SKM-1 (cell line): Measurements from ENCODE around the gene CTBP2.

Source experiments
- DNase-seq: peaks from one replicate; lab custom pipeline; 2025; ENCODE audit not compliant: unreplicated experiment; lab: John Stamatoyannopoulos, UW

CTBP2 gene

GRCh38 chr10:125144693-125145623 is 15.4 kb downstream of the CTBP2 start:
- no peak for DNase-seq

- DNase-seq: no peak
Observed at GRCh38 chr10:125144206-125144605, 16.2 kb downstream of the CTBP2 start.

- no peak for DNase-seq
Observed at GRCh38 chr10:125142946-125143345, 17.4 kb downstream of the CTBP2 start.

- no peak for DNase-seq
Observed at GRCh38 chr10:125141860-125142484, 18.4 kb downstream of the CTBP2 start.

GRCh38 chr10:125141150-125141859 is 19.1 kb downstream of the CTBP2 start:
- no peak for DNase-seq

GRCh38 chr10:125140151-125140550 is 20.2 kb downstream of the CTBP2 start:
- DNase-seq: no peak

GRCh38 chr10:125137601-125138438 is 22.5 kb downstream of the CTBP2 start:
- no peak for DNase-seq

- DNase-seq: no peak
Observed at GRCh38 chr10:125136087-125136486, 24.3 kb downstream of the CTBP2 start.

GRCh38 chr10:125135771-125136035 is 24.7 kb downstream of the CTBP2 start:
- no peak for DNase-seq

GRCh38 chr10:125134916-125135770 is 25.2 kb downstream of the CTBP2 start:
- no peak for DNase-seq

- DNase-seq: no peak
Observed at GRCh38 chr10:125134483-125134848, 25.9 kb downstream of the CTBP2 start.

GRCh38 chr10:125133696-125134482 is 26.5 kb downstream of the CTBP2 start:
- no peak for DNase-seq

GRCh38 chr10:125132344-125132743 is 28.0 kb downstream of the CTBP2 start:
- DNase-seq: no peak

GRCh38 chr10:125130916-125131315 is 29.4 kb downstream of the CTBP2 start:
- DNase-seq: no peak

- DNase-seq: no peak
Observed at GRCh38 chr10:125130260-125130659, 30.1 kb downstream of the CTBP2 start.

- DNase-seq: peak; percentile 6
Observed at GRCh38 chr10:125129076-125129458, 31.3 kb downstream of the CTBP2 start.

GRCh38 chr10:125128397-125129075 is 31.8 kb downstream of the CTBP2 start:
- DNase-seq: no peak

- DNase-seq: no peak
Observed at GRCh38 chr10:125127986-125128385, 32.4 kb downstream of the CTBP2 start.

- no peak for DNase-seq
Observed at GRCh38 chr10:125127110-125127509, 33.3 kb downstream of the CTBP2 start.
